ENCODE results near the gene FMO3.

- TF ChIP-seq, protein P1, sequence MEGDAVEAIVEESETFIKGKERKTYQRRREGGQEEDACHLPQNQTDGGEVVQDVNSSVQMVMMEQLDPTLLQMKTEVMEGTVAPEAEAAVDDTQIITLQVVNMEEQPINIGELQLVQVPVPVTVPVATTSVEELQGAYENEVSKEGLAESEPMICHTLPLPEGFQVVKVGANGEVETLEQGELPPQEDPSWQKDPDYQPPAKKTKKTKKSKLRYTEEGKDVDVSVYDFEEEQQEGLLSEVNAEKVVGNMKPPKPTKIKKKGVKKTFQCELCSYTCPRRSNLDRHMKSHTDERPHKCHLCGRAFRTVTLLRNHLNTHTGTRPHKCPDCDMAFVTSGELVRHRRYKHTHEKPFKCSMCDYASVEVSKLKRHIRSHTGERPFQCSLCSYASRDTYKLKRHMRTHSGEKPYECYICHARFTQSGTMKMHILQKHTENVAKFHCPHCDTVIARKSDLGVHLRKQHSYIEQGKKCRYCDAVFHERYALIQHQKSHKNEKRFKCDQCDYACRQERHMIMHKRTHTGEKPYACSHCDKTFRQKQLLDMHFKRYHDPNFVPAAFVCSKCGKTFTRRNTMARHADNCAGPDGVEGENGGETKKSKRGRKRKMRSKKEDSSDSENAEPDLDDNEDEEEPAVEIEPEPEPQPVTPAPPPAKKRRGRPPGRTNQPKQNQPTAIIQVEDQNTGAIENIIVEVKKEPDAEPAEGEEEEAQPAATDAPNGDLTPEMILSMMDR (IDR thresholded peaks at IDR 0.05; ENCODE audit: insufficient read depth, low read length, poor library complexity, severe bottlenecking): no peak
- TF ChIP-seq EZH2phosphoT487 (conservative IDR thresholded peaks at IDR 0.05; ENCODE audit: low read length): no peak
Measured at GRCh38 chr1:171110621-171111326, 20.1 kb downstream of the FMO3 start.
